Measurements from ENCODE around the gene IPO11. TPM values are rescaled to one million over a fixed set of nuclear protein-coding genes. Genes with fewer than 3 reads are reported as not detected.

The IPO11 gene
- total RNA-seq, 2 experiments from 2014 or later = 76.1 to 78.7 TPM

- ChIA-PET POLR2A (no interaction called here), CTCF (no interaction called here)
Observed at GRCh38 chr5:62587737-62588136, 175.2 kb downstream of the IPO11 start.

- POLR2A ChIA-PET = no interaction called here
- CTCF ChIA-PET = interaction anchor here (0.7 kb wide), 1 partner anchor 12 kb away, joined by 3 read pairs; no protein-coding TSS in a partner anchor
Observed at GRCh38 chr5:62588668-62589067, 176.1 kb downstream of the IPO11 start.

DNA sequence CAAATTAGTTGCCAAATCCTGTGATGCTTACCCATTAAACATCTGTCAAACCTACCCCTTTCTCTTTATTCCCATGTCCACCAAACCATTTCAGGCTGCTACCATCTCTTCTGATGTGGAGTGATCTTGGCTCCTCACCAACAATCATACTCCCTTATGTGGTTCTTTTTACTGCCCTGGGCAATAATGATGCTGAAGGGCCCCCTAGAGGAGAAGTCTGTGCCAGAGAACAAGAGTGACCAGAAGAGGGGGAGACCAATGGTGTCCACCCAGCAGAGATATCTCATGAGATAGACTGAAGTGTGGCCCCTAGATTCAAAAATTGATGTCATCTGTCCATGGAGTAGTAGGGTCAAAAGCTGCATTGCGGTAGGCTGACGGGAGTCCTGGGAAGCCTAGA lies 176.9 kb downstream of the IPO11 start:
- ChIA-PET CTCF (no interaction called here), POLR2A (no interaction called here)

DNA sequence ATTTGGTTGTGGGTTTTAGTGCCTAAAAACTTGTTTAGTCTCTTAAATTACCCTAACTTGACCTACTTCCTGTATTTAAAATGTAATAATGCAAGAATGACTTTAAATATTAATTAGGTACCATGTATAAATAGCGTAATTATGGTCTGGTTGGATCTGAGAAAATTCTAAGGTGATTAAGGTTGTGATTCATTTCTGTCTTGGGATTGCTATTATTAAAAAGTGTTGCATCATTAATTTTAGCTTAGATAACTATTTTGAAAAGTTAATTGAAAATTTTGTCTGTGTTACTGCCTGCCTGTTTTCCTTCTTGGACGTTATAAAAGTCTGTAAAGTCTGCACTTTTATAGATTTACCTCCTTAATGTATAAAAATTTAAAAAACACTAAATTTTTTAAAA lies 177.8 kb downstream of the IPO11 start:
- POLR2A ChIA-PET = no interaction called here
- CTCF ChIA-PET = no interaction called here

GRCh38 chr5:62592558-62592957 lies 180.0 kb downstream of the IPO11 start:
- CTCF ChIA-PET = no interaction called here
- POLR2A ChIA-PET = no interaction called here

DNA sequence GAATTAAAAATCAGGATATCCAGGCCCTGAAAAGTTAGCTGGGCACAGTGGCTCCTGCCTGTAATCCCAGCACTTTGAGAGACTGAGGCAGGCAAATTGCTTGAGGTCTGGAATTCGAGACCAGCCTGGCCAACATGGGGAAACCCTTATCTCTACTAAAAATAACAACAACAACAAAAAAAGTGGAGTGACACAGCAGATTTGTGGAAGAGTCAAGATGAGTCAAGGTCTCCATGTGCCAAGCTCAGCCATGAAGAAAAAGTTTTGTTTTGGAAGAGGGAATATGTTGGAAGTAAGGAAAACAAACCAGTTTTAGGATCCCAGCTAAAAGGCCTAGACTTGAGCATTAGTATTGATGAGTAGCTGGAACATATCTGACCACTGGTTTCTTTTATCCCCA lies 180.8 kb downstream of the IPO11 start:
- CTCF ChIA-PET = no interaction called here
- POLR2A ChIA-PET = no interaction called here

GRCh38 chr5:62594364-62594984 lies 181.9 kb downstream of the IPO11 start:
- POLR2A ChIA-PET = no interaction called here
- CTCF ChIA-PET = no interaction called here

DNA sequence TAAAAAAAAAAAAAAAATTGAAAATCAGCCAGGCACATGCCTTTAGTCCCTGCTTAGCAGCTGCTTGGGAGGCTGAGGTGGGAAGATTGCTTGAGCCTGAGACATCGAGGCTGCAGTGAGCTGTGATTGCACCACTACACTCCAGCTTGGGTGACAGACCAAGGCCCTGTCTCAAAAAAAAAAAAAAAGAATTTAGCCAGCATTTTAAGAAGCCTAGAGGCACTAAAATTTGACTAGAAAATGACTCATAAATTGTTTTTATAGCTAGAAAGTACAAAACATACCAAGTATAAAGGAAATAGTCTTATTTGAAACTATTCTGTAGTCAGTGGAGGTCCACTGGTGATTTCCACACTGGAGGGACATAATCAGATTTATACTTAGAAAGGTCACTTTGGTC lies 183.5 kb downstream of the IPO11 start:
- CTCF ChIA-PET = interaction anchor here (0.6 kb wide), 1 partner anchor 152 kb away, joined by 3 read pairs; no protein-coding TSS in a partner anchor

GRCh38 chr5:62596691-62597090 lies 184.1 kb downstream of the IPO11 start:
- POLR2A ChIA-PET = no interaction called here
- CTCF ChIA-PET = interaction anchor here (0.6 kb wide), 1 partner anchor 153 kb away, joined by 3 read pairs; no protein-coding TSS in a partner anchor

More for the DNA sequence above, 183.5 kb downstream of the IPO11 start:
- POLR2A ChIA-PET = no interaction called here

DNA sequence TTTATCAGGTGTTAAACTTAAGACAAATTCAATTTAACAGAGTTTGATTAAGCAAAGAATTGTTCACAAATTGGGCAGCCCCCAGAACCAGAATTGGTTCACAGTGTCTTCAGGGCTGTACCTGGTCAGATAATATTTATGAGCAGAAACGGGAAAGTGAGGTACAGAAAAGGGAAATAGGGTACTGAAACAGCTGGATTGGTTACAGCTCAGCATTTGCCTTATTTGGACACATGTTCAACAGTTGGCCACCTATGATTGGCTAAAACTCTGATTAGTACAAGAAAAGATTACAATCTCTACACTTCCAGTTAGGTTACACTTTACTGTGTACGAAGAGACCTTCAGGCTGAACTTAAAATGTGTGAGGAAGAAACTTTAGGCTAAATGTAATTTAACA lies 184.8 kb downstream of the IPO11 start:
- POLR2A ChIA-PET = no interaction called here
- CTCF ChIA-PET = no interaction called here

GRCh38 chr5:62600560-62601252 lies 188.1 kb downstream of the IPO11 start:
- CTCF ChIA-PET = no interaction called here
- POLR2A ChIA-PET = no interaction called here

DNA sequence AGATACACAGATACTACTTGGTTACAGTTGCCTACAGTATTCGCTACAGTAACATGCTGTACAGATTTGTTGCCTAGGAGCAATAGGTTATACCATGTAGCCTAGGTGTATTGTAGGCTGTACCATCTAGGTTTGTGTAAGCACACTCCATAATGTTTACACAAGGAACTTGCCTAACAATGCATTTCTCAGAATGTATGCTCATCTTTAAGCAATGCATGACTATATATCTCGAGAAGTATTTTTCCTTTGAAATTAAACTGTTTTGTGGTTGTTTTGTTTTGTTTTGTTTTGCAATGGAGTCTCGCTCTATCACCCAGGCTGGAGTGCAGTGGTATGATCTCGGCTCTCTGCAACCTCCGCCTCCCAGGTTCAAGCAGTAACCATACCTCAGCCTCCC lies 191.4 kb downstream of the IPO11 start:
- POLR2A ChIA-PET = no interaction called here
- CTCF ChIA-PET = no interaction called here

DNA sequence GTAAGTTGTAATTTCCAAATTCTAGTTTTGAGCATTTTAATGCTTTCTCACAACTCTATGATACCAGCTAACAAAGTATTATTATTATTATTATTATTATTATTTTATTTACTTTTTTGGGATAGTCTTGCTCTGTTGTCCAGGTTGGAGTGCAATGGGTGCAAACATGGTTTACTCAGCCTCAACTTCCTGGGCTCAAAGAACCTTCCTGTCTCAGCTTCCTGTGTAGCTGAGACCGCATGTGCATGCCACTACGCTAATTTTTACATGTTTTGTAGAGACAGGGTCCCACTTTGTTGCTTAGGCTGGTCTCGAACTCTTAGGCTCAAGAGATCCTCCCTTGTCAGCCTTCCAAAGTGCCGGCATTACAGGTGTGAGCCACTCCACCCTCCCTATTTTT lies 193.1 kb downstream of the IPO11 start:
- CTCF ChIA-PET = no interaction called here
- POLR2A ChIA-PET = no interaction called here

DNA sequence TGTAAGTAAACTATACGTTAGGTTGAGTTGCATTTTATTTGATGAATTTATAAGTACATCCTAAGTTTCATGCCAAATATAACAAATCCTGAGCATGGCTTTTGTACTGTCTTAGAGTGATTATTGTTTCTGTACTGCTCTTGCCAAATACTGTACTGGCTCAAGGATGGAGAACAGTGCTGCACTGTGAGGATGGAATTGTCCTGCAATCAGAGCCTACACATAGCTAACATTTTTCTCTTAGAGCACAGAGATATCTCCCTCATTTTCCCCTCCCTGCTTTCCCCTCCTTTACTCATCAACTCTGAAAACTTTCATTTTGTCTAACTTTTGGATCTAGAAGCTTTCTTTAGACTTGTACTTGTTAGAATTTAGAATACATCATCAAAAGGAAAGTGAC lies 194.3 kb downstream of the IPO11 start:
- ChIA-PET CTCF (no interaction called here), POLR2A (no interaction called here)

DNA sequence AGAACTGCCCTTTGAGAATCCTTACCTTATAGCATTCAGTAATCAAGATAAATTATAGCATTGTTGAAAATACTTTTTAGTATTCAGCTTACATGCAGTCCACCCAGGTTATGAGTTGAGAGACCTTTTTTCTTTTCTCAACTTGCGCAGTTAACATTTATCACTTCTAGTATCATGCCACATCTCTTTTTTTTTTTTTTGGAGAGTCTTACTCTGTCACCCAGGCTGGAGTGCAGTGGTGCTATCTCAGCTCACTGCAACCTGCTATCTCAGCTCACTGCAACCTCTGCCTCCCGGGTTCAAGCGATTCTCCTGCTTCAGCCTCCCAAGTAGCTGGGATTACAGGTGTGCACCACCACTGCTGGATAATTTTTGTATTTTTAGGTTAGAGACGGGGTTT lies 195.1 kb downstream of the IPO11 start:
- ChIA-PET POLR2A (no interaction called here), CTCF (no interaction called here)

- ChIA-PET POLR2A (no interaction called here), CTCF (no interaction called here)
Observed at GRCh38 chr5:62608529-62609511, 196.3 kb downstream of the IPO11 start.

- ChIA-PET CTCF (no interaction called here), POLR2A (interaction anchor here (0.6 kb wide), 1 partner anchor 47 kb away, joined by 4 read pairs; no protein-coding TSS in a partner anchor)
Observed at GRCh38 chr5:62614355-62614754, 201.8 kb downstream of the IPO11 start.

DNA sequence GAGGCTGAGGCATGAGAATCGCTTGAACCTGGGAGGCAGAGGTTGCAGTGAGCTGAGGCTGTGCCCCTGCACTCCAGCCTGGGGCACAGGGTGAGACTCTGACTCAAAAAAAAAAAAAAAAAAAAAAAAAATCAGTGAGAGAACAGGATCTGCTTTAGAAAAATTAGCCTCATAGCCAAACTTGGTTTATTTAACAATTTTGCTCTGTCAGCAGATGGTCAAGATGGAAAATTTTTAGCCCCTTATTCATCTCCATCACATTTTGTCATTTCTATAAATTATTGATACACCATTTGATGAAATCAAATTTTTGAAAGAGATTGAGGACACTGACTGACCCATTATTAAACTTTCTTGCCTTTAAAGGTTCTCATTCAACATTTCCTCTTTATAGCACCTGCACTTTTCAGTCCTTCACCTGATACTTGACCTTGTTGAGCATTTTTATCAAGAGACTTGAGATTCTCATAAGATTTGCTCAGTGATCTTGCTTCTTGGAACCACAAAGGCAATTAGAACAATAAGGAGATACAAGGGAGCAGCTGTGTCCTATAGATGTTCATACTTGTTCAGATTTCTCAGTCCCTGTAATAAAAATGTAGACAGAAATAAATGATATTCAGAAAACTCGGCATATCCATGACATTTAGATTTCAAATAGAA lies 204.2 kb downstream of the IPO11 start:
- CTCF ChIA-PET = no interaction called here
- POLR2A ChIA-PET = no interaction called here

DNA sequence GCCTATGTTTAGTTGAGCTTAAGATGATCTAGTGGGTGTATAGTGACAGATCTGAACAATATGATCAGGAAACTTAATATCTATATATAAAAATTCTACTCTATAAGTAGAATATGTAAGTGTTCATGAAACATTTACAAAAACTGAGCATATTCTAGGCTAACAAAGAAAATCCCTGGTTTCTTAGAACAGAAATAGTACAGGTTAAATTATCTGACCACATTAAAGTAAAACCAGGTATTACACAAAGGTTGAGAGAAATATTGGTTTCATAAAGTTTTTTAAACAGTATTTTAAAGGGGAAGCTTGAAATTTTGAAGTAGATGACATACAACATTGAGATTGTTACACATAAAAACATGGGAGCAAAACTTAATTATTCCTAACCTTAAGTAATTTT lies 205.4 kb downstream of the IPO11 start:
- CTCF ChIA-PET = no interaction called here
- POLR2A ChIA-PET = no interaction called here

GRCh38 chr5:62620761-62621160 lies 208.2 kb downstream of the IPO11 start:
- ChIA-PET CTCF (no interaction called here), POLR2A (no interaction called here)

Data from activated CD8-positive, alpha-beta memory T cell treated with anti-CD3 and anti-CD28 coated beads for 36 hours (primary cell).